Fibroblast of mammary gland (primary cell): ENCODE results near the gene FUS.
"Not testable (repeated sequence)": the region's sequence is repeated elsewhere in the genome, so short reads cannot be mapped to it uniquely, and the experiment has no call there.

Source experiments
- DNase-seq: peaks from one replicate; pipeline ENCODE4 v3.0.0-alpha.2; 2010; ENCODE audit warnings: low read depth
- H3K4me3 ChIP-seq: 2 replicates; pipeline ENCODE4 v1.5.1; 2011; ENCODE audit warnings: low read depth, mild to moderate bottlenecking, low read length, moderate library complexity; ENCODE audit not compliant: control insufficient read depth
- TF ChIP-seq, protein P1 (sequence below): conservative IDR thresholded peaks from 2 replicates; pipeline ENCODE4 v1.5.1; 2011; ENCODE audit warnings: low read depth, low read length, inconsistent platforms; ENCODE audit not compliant: control insufficient read depth, insufficient read depth

The FUS gene

DNA sequence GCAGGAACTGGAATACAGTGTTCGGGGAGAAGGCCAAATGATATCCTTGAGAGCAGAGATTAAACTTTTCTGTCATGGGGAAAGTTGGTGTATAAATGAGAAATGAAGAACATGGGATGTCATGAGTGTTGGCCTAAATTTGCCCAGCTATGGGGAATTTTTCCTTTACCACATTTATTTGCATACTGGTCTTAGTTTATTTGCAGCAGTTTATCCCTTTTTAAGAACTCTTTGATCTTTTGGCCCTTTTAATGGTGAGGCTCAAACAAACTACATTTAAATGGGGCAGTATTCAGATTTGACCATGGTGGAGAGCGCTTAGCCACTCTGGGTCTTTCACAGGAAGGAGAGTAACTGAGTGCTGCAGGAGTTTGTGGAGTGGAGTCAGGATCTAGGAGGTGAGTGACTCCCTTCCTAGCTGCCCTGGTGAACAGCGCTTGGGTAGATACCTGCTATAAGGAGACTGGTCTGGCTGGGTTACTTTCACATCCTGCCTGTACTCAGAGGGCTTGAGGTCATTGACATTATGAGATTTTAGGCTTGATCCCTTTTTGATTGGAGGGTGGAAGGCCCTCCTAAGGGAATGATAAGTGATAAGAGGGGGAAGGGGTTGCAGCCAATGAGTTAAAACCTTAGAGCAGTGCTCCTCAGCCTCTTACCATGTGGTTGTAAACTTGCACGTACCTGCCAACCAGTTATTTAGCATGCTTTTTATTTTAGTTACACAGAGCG lies 11.9 kb downstream of the FUS start:
- H3K4me3 ChIP-seq, result no peak overlapping the region
- TF ChIP-seq, protein P1, sequence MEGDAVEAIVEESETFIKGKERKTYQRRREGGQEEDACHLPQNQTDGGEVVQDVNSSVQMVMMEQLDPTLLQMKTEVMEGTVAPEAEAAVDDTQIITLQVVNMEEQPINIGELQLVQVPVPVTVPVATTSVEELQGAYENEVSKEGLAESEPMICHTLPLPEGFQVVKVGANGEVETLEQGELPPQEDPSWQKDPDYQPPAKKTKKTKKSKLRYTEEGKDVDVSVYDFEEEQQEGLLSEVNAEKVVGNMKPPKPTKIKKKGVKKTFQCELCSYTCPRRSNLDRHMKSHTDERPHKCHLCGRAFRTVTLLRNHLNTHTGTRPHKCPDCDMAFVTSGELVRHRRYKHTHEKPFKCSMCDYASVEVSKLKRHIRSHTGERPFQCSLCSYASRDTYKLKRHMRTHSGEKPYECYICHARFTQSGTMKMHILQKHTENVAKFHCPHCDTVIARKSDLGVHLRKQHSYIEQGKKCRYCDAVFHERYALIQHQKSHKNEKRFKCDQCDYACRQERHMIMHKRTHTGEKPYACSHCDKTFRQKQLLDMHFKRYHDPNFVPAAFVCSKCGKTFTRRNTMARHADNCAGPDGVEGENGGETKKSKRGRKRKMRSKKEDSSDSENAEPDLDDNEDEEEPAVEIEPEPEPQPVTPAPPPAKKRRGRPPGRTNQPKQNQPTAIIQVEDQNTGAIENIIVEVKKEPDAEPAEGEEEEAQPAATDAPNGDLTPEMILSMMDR, result no peak
- no peak for DNase-seq

- DNase-seq, result no peak
These were observed 13.1 kb downstream of the FUS start for GRCh38 chr16:31192856-31193642.

GRCh38 chr16:31193874-31194273 lies 13.9 kb downstream of the FUS start:
- DNase-seq, result no peak
- no peak overlapping the region for H3K4me3 ChIP-seq
- TF ChIP-seq, protein P1, result no peak

More at GRCh38 chr16:31192856-31193642, 13.1 kb downstream of the FUS start:
- H3K4me3 ChIP-seq, result no peak overlapping the region
- TF ChIP-seq, protein P1, result no peak

GRCh38 chr16:31194898-31195297 lies 15.0 kb downstream of the FUS start:
- no peak for DNase-seq
- no peak overlapping the region for H3K4me3 ChIP-seq
- TF ChIP-seq, protein P1, result no peak

DNA sequence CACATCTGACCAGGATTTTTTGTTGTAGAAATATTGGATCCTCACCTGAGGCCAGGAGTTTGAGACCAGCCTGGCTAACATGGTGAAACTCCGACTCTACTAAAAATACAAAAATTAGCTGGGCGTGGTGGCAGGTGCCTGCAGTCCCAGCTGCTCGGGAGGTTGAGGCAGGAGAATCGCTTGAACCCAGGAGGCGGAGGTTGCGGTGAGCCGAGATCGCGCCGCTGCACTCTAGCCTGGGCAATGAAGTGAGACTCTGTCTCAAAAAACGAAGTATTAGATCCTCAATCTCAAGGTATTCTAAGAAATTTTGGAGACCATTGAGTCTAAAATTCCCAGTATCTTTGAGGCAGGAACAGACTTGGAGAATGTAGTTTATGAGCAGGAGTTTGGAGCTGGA lies 15.9 kb downstream of the FUS start:
- not testable (repeated sequence) for DNase-seq, H3K4me3 ChIP-seq

DNA sequence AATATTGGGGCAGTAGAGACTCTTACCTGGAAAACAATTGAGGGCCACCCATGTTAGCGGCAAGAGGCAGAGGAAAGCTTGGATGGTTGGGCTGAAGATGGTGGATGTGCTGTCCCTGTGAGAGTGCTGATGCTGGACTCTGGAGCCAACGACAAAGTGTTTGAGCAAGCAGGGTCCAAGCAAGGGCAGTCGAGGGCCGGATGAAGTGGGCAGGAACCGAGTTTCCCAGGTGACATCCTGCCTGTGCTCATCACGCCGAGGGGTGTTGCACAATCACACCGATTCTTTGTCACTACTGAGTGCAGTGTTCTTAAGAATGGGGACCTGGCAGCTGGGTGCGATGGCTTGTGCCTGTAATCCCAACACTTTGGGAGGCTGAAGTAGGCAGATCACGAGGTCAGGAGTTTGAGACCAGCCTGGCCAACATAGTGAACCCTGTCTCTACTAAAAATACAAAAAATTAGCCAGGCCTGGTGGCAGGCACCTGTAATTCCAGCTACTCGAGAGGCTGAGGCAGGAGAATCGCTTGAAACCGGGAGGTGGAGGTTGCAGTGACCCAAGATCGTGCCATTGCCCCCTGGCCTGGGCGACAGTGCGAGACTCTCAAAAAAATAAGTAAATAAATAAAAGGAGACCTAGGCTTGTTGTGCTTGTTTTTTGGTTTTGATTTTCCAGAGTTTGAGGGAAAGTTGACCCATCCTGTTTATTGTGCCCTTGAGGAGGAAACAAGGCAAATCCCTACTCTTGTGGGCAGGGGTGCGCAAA lies 16.6 kb downstream of the FUS start:
- no peak for DNase-seq
- no peak overlapping the region for H3K4me3 ChIP-seq
- TF ChIP-seq, protein P1, result no peak
